GM12892 (cell line): ENCODE data around the gene C2CD5. TPM values are rescaled to one million over a fixed set of nuclear protein-coding genes. Genes with fewer than 3 reads are reported as not detected.
"Not testable (repeated sequence)": the region's sequence is repeated elsewhere in the genome, so short reads cannot be mapped to it uniquely, and the experiment has no call there.

Experiments
- DNase-seq: peaks from one replicate; pipeline ENCODE4 v3.0.0; 2011; ENCODE audit not compliant: insufficient read length
- FAIRE-seq: peaks from 2 replicates; lab custom pipeline; 2011; peaks lifted over from hg19 to GRCh38; lab: Jason Lieb, UNC
- POLR2A ChIP-seq: IDR thresholded peaks from 2 replicates; pipeline ENCODE4 v1.6.1; 2011; ENCODE audit warnings: low read depth, low read length, control low read depth
- POLR2AphosphoS5 ChIP-seq: IDR thresholded peaks from 2 replicates; pipeline ENCODE4 v1.6.1; 2011; ENCODE audit warnings: low read depth, low read length, control low read depth
- TAF1 ChIP-seq: IDR thresholded peaks from 2 replicates; pipeline ENCODE4 v1.6.1; 2011; ENCODE audit warnings: low read depth, mild to moderate bottlenecking, control low read depth, low read length, borderline replicate concordance
- polyA plus RNA-seq: library from polyadenylated mRNA; unstranded; fragments of >200 nt; gene quantifications from one replicate; pipeline ENCODE4 v1.2.1, GENCODE V29; 2012; ENCODE audit warnings: missing spikeins, inconsistent platforms; ENCODE audit not compliant: missing spikeins

Gene C2CD5
- polyA plus RNA-seq, result 21.7 TPM

GRCh38 chr12:22544038-22544979, at the start of gene C2CD5:
TSS of gene C2CD5 (minus strand) at chr12:22544542. CDS start at chr12:22544150, 392 bp downstream.
- peak; percentile 95 for FAIRE-seq
- peak; percentile 90 for TF ChIP-seq POLR2A
- peak; percentile 89 for TF ChIP-seq POLR2AphosphoS5
- TF ChIP-seq TAF1, result peak; percentile 54
- peak; percentile 72 for DNase-seq

GRCh38 chr12:22593864-22594263, 49.5 kb upstream of the C2CD5 start:
- FAIRE-seq (no peak), DNase-seq (no peak)
- no peak for TF ChIP-seq POLR2A
- no peak for TF ChIP-seq TAF1
- TF ChIP-seq POLR2AphosphoS5, result no peak

- FAIRE-seq, result no peak
- TF ChIP-seq TAF1, result no peak
- TF ChIP-seq POLR2A, result no peak
- no peak for TF ChIP-seq POLR2AphosphoS5
- no peak for DNase-seq
Measured at GRCh38 chr12:22588817-22589216, 44.5 kb upstream of the C2CD5 start.

DNA sequence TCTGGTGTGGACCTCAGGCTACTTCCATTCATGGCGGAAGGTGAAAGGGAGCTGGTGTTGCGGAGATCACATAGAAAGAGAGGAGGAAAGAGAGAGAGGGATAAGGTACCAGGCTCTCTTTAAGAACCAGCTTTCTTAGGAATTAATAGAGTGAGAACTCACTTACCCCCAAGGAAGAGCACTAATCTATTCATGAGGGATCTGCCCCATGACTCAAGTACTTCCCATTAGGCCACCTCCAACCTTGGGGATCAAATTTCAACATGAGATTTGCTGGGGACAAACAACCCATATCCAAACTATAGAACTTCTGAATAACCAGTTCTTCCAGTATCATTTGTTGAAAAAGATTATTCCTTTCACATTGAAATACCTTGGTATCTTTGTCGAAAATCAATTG, 34.0 kb upstream of the C2CD5 start:
- TF ChIP-seq TAF1, result no peak
- TF ChIP-seq POLR2AphosphoS5, result no peak
- TF ChIP-seq POLR2A, result no peak
- no peak for FAIRE-seq

DNA sequence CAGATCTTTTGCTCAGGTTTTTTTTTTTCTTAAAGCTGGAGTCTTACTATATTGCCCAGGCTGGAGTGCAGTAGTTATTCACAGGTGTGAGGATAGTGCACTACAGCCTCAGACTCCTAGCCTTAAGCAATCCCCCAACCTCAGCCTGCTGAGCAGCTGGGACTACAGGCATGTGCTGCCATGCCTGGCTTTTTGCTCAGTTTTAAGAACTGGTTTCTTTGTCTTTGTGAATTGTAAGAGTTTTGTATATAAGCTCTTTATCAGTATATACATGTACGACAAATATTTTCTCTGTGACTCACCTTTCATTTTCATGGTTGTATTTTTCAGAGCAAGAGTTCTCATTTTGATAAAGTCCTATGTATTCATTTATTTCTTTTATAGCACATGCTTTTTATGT, 33.3 kb upstream of the C2CD5 start:
- TF ChIP-seq TAF1 (no peak), POLR2A (no peak), POLR2AphosphoS5 (no peak)
- DNase-seq, result no peak
- FAIRE-seq, result no peak

More for the DNA sequence above, 34.0 kb upstream of the C2CD5 start:
- no peak for DNase-seq

DNA sequence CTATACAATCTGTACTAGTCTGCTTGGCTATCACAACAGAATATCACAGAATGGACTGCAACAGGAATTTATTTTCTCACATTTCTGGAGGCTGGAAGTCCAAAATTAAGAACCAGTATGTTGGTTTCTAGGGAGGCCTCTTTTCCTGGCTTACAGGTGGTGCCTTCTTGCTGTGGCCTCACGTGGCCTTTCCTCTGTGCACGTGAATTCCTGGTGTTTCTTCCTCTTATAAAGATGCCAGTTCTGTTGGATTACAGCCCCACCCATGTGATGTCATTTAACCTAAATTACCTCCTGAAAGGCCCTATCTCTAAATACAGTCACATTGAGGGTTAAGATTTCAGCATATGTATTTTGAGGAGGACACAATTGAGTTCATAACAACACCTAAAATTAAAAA, 32.1 kb upstream of the C2CD5 start:
- no peak for DNase-seq
- TF ChIP-seq POLR2AphosphoS5 (no peak), TAF1 (no peak), POLR2A (no peak)
- FAIRE-seq, result no peak

DNA sequence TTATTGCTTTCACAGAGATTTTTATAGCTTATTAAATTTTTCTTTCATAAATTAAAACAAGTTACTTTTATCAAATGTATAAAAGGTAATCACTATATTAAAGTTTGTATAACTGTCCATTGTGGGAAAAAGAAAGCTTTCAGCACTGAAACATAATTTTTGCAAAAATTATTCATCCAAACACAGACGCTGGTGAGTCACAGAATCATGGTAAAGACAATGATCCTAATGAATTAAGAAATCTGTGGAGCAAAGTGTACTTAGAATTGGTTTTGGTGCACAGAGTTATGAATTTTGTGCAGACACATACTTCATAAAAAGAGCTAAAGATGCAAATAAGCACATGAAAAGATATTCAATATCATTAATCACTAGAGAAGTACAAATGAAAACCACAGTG, 31.7 kb upstream of the C2CD5 start:
- TF ChIP-seq POLR2AphosphoS5, result no peak
- TF ChIP-seq TAF1, result no peak
- no peak for TF ChIP-seq POLR2A
- FAIRE-seq (no peak), DNase-seq (no peak)

- no peak for DNase-seq
- no peak for FAIRE-seq
- TF ChIP-seq POLR2A (no peak), TAF1 (no peak), POLR2AphosphoS5 (no peak)
Measured at GRCh38 chr12:22574921-22575320, 30.6 kb upstream of the C2CD5 start.

- FAIRE-seq, result no peak
- DNase-seq, result no peak
- no peak for TF ChIP-seq POLR2AphosphoS5
Measured at GRCh38 chr12:22573181-22573580, 28.8 kb upstream of the C2CD5 start.

- DNase-seq, result no peak
- TF ChIP-seq POLR2A, result no peak
- no peak for TF ChIP-seq POLR2AphosphoS5
- no peak for TF ChIP-seq TAF1
- no peak for FAIRE-seq
Measured at GRCh38 chr12:22569253-22569652, 24.9 kb upstream of the C2CD5 start.

GRCh38 chr12:22562036-22563028, 18.0 kb upstream of the C2CD5 start:
- DNase-seq (no peak), FAIRE-seq (no peak)
- no peak for TF ChIP-seq POLR2A
- no peak for TF ChIP-seq TAF1
- no peak for TF ChIP-seq POLR2AphosphoS5

DNA sequence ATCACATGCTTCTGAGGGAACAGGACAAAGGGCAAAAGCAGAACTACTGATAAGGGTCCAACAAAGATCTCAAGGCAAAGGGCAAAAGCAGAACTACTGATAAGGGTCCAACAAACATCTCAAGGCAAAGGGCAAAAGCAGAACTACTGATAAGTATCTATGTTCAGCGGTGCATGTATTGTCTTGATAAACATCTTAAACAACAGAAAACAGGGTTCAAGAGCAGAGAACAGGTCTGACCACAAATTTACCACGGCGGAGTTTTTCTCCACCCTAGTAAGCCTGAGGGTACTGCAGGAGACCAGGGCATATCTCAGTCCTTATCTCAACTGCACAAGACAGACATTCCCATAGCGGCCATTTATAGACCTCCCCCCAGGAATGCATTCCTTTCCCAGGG, 10.4 kb upstream of the C2CD5 start:
- not testable (repeated sequence) for FAIRE-seq, DNase-seq
